Keratinocyte (primary cell): ENCODE measurements around the gene ZNF358. TPM values are rescaled to one million over a fixed set of nuclear protein-coding genes. Genes with fewer than 3 reads are reported as not detected.

ENCODE experiments used
- DNase-seq: peaks from one replicate; pipeline ENCODE4 v3.0.0-alpha.2; 2011; ENCODE audit warnings: low read depth, missing footprints, low spot score
- FAIRE-seq: peaks from 2 replicates; lab custom pipeline; 2011; peaks lifted over from hg19 to GRCh38; lab: Jason Lieb, UNC
- H2AFZ ChIP-seq: 2 replicates; pipeline ENCODE4 v1.6.0; 2012; ENCODE audit warnings: low read length, control low read depth, inconsistent platforms; ENCODE audit not compliant: control insufficient read depth
- H3K27ac ChIP-seq: 2 replicates; pipeline ENCODE4 v1.5.1; 2011; ENCODE audit warnings: low read length; ENCODE audit not compliant: control insufficient read depth, insufficient read depth
- H3K27me3 ChIP-seq: 3 replicates; pipeline ENCODE4 v1.6.0; 2011; ENCODE audit warnings: low read length; ENCODE audit not compliant: control insufficient read depth, insufficient read depth; ENCODE audit errors: extremely low read depth
- H3K36me3 ChIP-seq, 2 experiments: 2 replicates in 1 of 2; 3 replicates in 1 of 2; pipeline ENCODE4 v1.5.1; 2011; ENCODE audit warnings: low read length in 2 of 2, mild to moderate bottlenecking in 1 of 2; ENCODE audit not compliant: control insufficient read depth in 2 of 2, insufficient read depth in 2 of 2; ENCODE audit errors: extremely low read depth in 1 of 2
- H3K4me1 ChIP-seq: 3 replicates; pipeline ENCODE4 v1.5.1; 2011; ENCODE audit warnings: low read length; ENCODE audit not compliant: control insufficient read depth, insufficient read depth; ENCODE audit errors: extremely low read depth
- H3K4me2 ChIP-seq: 3 replicates; pipeline ENCODE4 v1.6.0; 2011; ENCODE audit warnings: low read depth, low read length; ENCODE audit not compliant: control insufficient read depth, insufficient read depth; ENCODE audit errors: extremely low read depth
- H3K4me3 ChIP-seq, 3 experiments: fragments of 200-600 bp in 1 of 3; sonication (generic) in 1 of 3; 2 replicates in 2 of 3; 3 replicates in 1 of 3; pipeline ENCODE4 v1.5.1; 2011 to 2016; ENCODE audit warnings: low read length in 3 of 3, mild to moderate bottlenecking in 3 of 3, control low read depth in 2 of 3, inconsistent platforms in 1 of 3, low read depth in 1 of 3, mixed read lengths in 1 of 3, mixed run types in 1 of 3, moderate library complexity in 1 of 3; ENCODE audit not compliant: control insufficient read depth in 2 of 3, insufficient read depth in 2 of 3; ENCODE audit errors: extremely low read depth in 1 of 3
- H3K79me2 ChIP-seq: 2 replicates; pipeline ENCODE4 v1.6.0; 2012; ENCODE audit warnings: low read length; ENCODE audit not compliant: control insufficient read depth, insufficient read depth
- H3K9ac ChIP-seq: 3 replicates; pipeline ENCODE4 v1.6.0; 2011; ENCODE audit warnings: low read length; ENCODE audit not compliant: control insufficient read depth, insufficient read depth; ENCODE audit errors: extremely low read depth
- H3K9me1 ChIP-seq: 3 replicates; pipeline ENCODE4 v1.6.0; 2011; ENCODE audit warnings: low read length; ENCODE audit not compliant: control insufficient read depth, insufficient read depth; ENCODE audit errors: extremely low read depth
- H3K9me3 ChIP-seq: 2 replicates; pipeline ENCODE4 v1.5.1; 2012; ENCODE audit warnings: low read depth, low read length; ENCODE audit not compliant: control insufficient read depth
- H4K20me1 ChIP-seq: 3 replicates; pipeline ENCODE4 v1.6.0; 2011; ENCODE audit warnings: low read length; ENCODE audit not compliant: control insufficient read depth, insufficient read depth; ENCODE audit errors: extremely low read depth
- CTCF ChIP-seq, 3 experiments: IDR thresholded peaks in 1 of 3; conservative IDR thresholded peaks in 1 of 3; optimal IDR thresholded peaks in 1 of 3; 2 replicates in 2 of 3; 3 replicates in 1 of 3; pipeline versions ENCODE3 to v1.5.1; 2011; ENCODE audit warnings: low read length in 3 of 3, mild to moderate bottlenecking in 3 of 3, moderate library complexity in 2 of 3, control low read depth in 1 of 3, inconsistent platforms in 1 of 3; ENCODE audit not compliant: insufficient read depth in 2 of 3; ENCODE audit errors: extremely low read depth in 1 of 3
- EZH2 ChIP-seq: IDR thresholded peaks from one replicate; pipeline ENCODE4 v1.6.1; 2012; ENCODE audit warnings: inconsistent platforms, mild to moderate bottlenecking, low read length, moderate library complexity
- dilution Hi-C: fragments of 300-500 bp; cut with MboI; formaldehyde crosslinking; loops from one replicate; pipeline ENCODE4 v1.7.0; 2020; ENCODE audit warnings: low sequenced_read_pairs; ENCODE audit not compliant: extremely low pct_ligation_motif_present
- polyA plus RNA-seq, 5 experiments: library from polyadenylated mRNA; depleted of rRNA in 3 of 5; stranded (reverse) in 3 of 5; stranded (forward) in 1 of 5; unstranded in 1 of 5; fragments of >200 nt; gene quantifications; 1 replicate in 1 of 5; 2 replicates in 3 of 5; 3 replicates in 1 of 5; pipeline versions ENCODE4 v1.2.1 to v1.2.3, GENCODE V29; 2011 to 2012; ENCODE audit warnings: missing spikeins in 2 of 5, low read depth in 1 of 5, low replicate concordance in 1 of 5

Gene ZNF358
- polyA plus RNA-seq, 1 donor (not counting 4 experiments of a cell fraction or from before 2014, with no cell fraction given), result 8.5 TPM

GRCh38 chr19:7545300-7545699 lies 29.4 kb downstream of the ZNF358 start:
- H3K9me3 ChIP-seq, result no peaks in the 10 kb centered on the region
- TF ChIP-seq EZH2 (no peak), CTCF (optimal IDR thresholded peaks at IDR 0.05 in 1 of 3, IDR thresholded peaks at IDR 0.05 in 1 of 3, conservative IDR thresholded peaks at IDR 0.05 in 1 of 3; ENCODE audit: extremely low read depth in 1 of 3, insufficient read depth in 2 of 3, low read length in 3 of 3) (no peak)
- no peaks in the 10 kb centered on the region for H3K27me3 ChIP-seq
- H3K9me1 ChIP-seq, result no peaks in the 10 kb centered on the region
- H3K4me2 ChIP-seq, result no peak overlapping the region
- no peaks in the 10 kb centered on the region for H4K20me1 ChIP-seq
- FAIRE-seq (no peak), DNase-seq (no peak)
- no peak overlapping the region for H3K4me3 ChIP-seq
- dilution Hi-C loops, result no loop called here
- H3K79me2 ChIP-seq, result no peaks in the 10 kb centered on the region
- no peak overlapping the region for H3K9ac ChIP-seq
- peaks cover 12 to 24% of the 10 kb centered on the region in 2 experiments for H3K36me3 ChIP-seq
- H3K27ac ChIP-seq, result no peak overlapping the region
- no peak overlapping the region for H2AFZ ChIP-seq
- no peaks in the 10 kb centered on the region for H3K4me1 ChIP-seq

- no peak for TF ChIP-seq CTCF (optimal IDR thresholded peaks at IDR 0.05 in 1 of 3, IDR thresholded peaks at IDR 0.05 in 1 of 3, conservative IDR thresholded peaks at IDR 0.05 in 1 of 3; ENCODE audit: extremely low read depth in 1 of 3, insufficient read depth in 2 of 3, low read length in 3 of 3)
- no peak for TF ChIP-seq EZH2
- Histone ChIP-seq H3K4me3 (no peak overlapping the region), H2AFZ (no peak overlapping the region), H3K4me2 (no peak overlapping the region), H3K36me3 (peaks cover 15 to 25% of the 10 kb centered on the region in 2 experiments), H3K27ac (no peak overlapping the region), H3K79me2 (no peaks in the 10 kb centered on the region), H3K9me3 (no peaks in the 10 kb centered on the region), H3K4me1 (no peaks in the 10 kb centered on the region), H3K9ac (no peak overlapping the region), H3K9me1 (no peaks in the 10 kb centered on the region), H3K27me3 (no peaks in the 10 kb centered on the region), H4K20me1 (no peaks in the 10 kb centered on the region)
- FAIRE-seq (no peak), DNase-seq (no peak)
- dilution Hi-C loops, result no loop called here
Observed at GRCh38 chr19:7545904-7546303, 30.0 kb downstream of the ZNF358 start.
